Measurements from ENCODE around the gene EEF1G. TPM values are rescaled to one million over a fixed set of nuclear protein-coding genes. Genes with fewer than 3 reads are reported as not detected.

EEF1G gene
- total RNA-seq, 4 donors from 2014 or later = 781 to 1,253 (median 958) TPM

DNA sequence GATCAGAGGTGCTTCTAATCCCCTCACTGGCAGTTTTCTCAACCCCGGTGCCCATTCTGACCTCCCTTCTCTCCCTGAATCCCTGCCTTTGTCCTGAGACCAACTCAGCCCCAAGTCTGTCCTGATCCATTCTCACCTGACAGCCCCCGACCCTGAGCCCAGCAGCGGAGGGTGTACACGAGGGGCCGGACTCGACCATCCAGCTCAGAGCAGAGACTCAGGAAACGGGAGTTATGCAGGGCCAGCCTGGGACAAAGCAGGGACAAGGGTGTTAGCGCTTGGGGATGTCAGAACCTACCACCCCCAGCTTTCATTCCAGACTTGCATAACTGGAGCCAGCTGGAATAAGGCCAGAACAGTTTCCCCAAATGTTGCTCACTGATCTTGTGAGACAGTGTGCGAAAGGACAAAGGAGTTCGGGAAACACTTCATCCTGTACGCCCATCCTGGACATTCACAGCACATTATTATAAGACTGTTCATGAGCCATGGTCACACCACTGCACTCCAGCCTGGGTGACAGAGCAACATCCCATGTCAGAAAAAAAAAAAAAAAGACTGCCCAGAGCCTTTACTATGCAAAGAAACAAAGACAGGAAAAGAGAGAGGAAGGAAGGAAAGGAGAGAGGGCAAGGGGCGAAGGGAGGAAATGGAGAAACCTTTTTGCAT, 3.5 kb upstream of the EEF1G start:
- H3K27me3 ChIP-seq = no peaks in the 10 kb centered on the region
- H3K36me3 ChIP-seq = peaks cover 0 to 47% (median 0%) of the 10 kb centered on the region in 3 donors
- no peak overlapping the region for H3K4me3 ChIP-seq
- DNase-seq = peak in 1 of 3 donors; percentile 43
- H3K27ac ChIP-seq = peak overlapping the region in 2 of 4 donors; percentile 47 to 62
- no peak for TF ChIP-seq POLR2A (IDR thresholded peaks at IDR 0.05)
- TF ChIP-seq, protein P1, sequence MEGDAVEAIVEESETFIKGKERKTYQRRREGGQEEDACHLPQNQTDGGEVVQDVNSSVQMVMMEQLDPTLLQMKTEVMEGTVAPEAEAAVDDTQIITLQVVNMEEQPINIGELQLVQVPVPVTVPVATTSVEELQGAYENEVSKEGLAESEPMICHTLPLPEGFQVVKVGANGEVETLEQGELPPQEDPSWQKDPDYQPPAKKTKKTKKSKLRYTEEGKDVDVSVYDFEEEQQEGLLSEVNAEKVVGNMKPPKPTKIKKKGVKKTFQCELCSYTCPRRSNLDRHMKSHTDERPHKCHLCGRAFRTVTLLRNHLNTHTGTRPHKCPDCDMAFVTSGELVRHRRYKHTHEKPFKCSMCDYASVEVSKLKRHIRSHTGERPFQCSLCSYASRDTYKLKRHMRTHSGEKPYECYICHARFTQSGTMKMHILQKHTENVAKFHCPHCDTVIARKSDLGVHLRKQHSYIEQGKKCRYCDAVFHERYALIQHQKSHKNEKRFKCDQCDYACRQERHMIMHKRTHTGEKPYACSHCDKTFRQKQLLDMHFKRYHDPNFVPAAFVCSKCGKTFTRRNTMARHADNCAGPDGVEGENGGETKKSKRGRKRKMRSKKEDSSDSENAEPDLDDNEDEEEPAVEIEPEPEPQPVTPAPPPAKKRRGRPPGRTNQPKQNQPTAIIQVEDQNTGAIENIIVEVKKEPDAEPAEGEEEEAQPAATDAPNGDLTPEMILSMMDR (IDR thresholded peaks at IDR 0.05) = no peak
- H3K4me1 ChIP-seq = peaks cover 0 to 22% (median 3%) of the 10 kb centered on the region in 4 donors
- H3K9me3 ChIP-seq = no peaks in the 10 kb centered on the region

DNA sequence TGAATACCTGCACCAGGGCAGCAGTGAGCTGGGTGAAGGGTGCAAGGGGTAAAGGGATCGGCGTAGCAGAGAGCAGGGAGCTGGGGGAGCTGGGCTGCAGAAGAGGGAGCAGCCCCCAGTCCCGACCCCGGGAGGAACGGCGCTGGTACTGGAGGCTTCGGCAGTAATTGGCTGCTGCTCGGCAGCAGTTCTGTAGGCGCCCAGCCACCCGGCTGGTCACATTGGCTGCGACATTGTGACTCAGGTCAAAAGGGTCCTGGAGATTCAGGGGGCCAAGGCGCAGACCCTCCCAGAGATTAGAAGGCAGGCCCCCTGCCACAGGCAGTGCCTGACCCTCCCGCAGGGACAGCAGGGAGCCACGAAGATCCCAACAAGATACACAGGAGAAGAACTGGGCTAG, 2.1 kb upstream of the EEF1G start:
- H3K4me1 ChIP-seq = peaks cover 0 to 27% (median 3%) of the 10 kb centered on the region in 4 donors
- H3K27ac ChIP-seq = no peak overlapping the region
- no peaks in the 10 kb centered on the region for H3K27me3 ChIP-seq
- H3K36me3 ChIP-seq = peaks cover 0 to 46% (median 0%) of the 10 kb centered on the region in 3 donors
- peak overlapping the region in 1 of 4 donors; percentile 83 for H3K4me3 ChIP-seq
- no peaks in the 10 kb centered on the region for H3K9me3 ChIP-seq
- DNase-seq = peak in 1 of 3 donors; percentile 40
- TF ChIP-seq POLR2A (IDR thresholded peaks at IDR 0.05) = no peak
- TF ChIP-seq, protein P1 (IDR thresholded peaks at IDR 0.05) = no peak

DNA sequence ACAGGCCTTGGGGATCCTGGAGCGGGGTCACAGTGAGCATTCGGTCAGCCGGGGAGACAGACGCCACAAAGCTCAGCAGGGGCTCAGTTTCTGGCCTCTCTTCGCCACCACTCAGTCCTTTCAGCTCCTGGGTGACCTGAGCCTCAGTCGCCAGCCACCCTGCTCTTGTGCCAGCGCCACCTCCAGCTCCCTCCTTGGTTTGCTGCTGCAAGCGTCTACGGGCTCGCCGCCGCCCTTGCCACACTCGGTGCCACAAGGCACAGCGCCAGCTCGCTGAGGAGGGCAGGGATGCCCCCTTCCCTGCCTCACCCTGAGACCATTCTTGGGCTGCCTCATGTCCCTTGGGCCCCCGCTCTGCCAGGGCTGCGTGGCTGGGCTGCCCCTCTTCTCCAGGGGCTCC, 1.5 kb upstream of the EEF1G start:
- peaks cover 0 to 27% (median 3%) of the 10 kb centered on the region in 4 donors for H3K4me1 ChIP-seq

DNA sequence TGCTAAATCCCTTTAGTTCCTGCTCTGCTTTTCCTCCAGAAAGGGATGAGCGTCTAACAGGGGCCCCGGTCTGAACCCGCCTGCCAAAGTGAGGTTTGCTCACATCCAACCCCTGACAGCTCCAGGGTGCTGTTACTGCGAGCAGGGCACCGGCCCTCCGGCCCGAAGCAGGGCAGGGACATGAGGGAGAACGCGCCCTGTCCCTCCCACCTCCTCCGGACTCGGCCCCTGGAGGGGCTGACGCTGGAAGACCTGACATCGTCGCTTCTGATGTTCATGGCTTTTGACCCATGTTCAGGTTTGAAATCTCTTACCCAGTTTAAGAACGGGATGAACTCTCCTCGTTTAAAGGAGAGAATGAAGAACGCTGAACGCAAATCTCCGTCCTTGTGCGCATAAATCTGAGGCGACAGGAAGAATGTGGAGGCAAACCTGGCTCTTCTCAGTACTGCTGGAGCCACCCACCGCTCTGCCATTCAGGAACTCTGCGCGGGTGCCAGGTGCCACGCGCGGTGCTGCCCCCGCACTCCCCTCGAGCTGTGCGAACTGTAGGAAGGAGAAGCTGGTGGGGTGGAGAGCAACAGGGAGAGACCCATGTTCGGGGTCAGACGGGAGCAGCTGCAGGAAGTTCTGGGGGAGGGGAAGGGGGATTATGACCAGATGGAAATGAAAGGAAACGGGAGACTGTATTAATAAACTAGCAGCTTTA, 826 bp upstream of the EEF1G start:
- Histone ChIP-seq H3K27ac (peak overlapping the region; percentile 81 to 93 (median 88)), H3K4me1 (peaks cover 0 to 27% (median 3%) of the 10 kb centered on the region in 4 donors), H3K9me3 (no peaks in the 10 kb centered on the region), H3K36me3 (peaks cover 0 to 48% (median 0%) of the 10 kb centered on the region in 3 donors), H3K27me3 (no peaks in the 10 kb centered on the region), H3K4me3 (peak overlapping the region; percentile 61 to 83 (median 68))
- TF ChIP-seq POLR2A (IDR thresholded peaks at IDR 0.05) = no peak
- TF ChIP-seq, protein P1 (IDR thresholded peaks at IDR 0.05) = no peak
- DNase-seq = peak; percentile 37 to 63 (median 61)

More for the DNA sequence above, 1.5 kb upstream of the EEF1G start:
- Histone ChIP-seq H3K27me3 (no peaks in the 10 kb centered on the region), H3K9me3 (no peaks in the 10 kb centered on the region), H3K27ac (peak overlapping the region in 3 of 4 donors; percentile 81 to 93 (median 89)), H3K4me3 (peak overlapping the region; percentile 61 to 83 (median 68)), H3K36me3 (peaks cover 0 to 48% (median 0%) of the 10 kb centered on the region in 3 donors)
- TF ChIP-seq, protein P1 (IDR thresholded peaks at IDR 0.05) = no peak
- TF ChIP-seq POLR2A (IDR thresholded peaks at IDR 0.05) = no peak
- peak in 2 of 3 donors; percentile 61 to 69 for DNase-seq

DNA sequence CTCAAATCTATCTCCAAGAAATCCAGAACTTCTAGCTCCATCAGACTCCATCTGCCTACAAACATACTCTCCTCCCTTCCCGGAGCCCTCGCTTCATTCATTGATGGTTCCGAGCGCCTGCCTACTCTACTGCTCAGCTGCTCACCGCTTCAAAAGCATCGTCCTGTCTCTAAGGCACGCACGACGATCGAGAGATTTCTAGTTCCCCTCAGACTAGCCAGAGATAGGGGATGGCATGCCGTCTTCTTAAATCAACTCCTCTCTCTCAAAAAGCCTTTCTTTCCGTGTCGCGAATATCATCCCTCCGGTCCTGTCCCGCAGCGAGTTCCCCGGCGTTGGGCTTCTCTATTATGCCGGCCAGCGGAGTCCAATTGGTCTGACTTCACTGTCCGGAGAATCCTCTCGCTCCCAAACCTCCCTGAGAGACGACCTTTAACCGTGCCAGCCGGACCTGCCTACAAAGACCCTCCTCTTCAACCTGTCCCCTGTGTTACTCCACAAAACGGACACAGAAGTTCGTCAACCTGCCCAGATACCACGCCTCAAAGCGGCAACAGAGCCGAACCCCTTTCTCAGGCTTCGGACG, 592 bp downstream of the EEF1G start:
- Histone ChIP-seq H3K9me3 (no peaks in the 10 kb centered on the region), H3K27me3 (no peaks in the 10 kb centered on the region), H3K4me3 (peak overlapping the region; percentile 74 to 83 (median 79)), H3K36me3 (peaks cover 0 to 49% (median 0%) of the 10 kb centered on the region in 3 donors), H3K4me1 (peaks cover 0 to 27% (median 3%) of the 10 kb centered on the region in 4 donors), H3K27ac (peak overlapping the region; percentile 77 to 89 (median 80))
- TF ChIP-seq, protein P1 (IDR thresholded peaks at IDR 0.05) = no peak
- no peak for TF ChIP-seq POLR2A (IDR thresholded peaks at IDR 0.05)
- DNase-seq = no peak

Data from Peyer's patch (tissue), 4 donors.